HAP-1 (cell line): ENCODE results near the gene PMAIP1.
"Not testable (repeated sequence)": the region's sequence is repeated elsewhere in the genome, so short reads cannot be mapped to it uniquely, and the experiment has no call there.

Experiments used
- DNase-seq, 2 experiments: peaks; one replicate each; pipeline ENCODE4 v3.0.0-alpha.2; 2016 to 2020; ENCODE audit warnings: low spot score in 2 of 2
- H3K27me3 ChIP-seq: fragments of 250-450 bp; sonication (Bioruptor Pico); 2 replicates; pipeline ENCODE4 v1.5.1; 2020; ENCODE audit warnings: low read depth, mild to moderate bottlenecking, moderate library complexity
- H3K36me3 ChIP-seq: fragments of 250-450 bp; sonication (Bioruptor Pico); replicated peaks from 2 replicates; pipeline ENCODE4 v1.5.1; 2020; ENCODE audit warnings: mild to moderate bottlenecking
- H3K4me1 ChIP-seq: fragments of 250-450 bp; sonication (Bioruptor Pico); 2 replicates; pipeline ENCODE4 v1.5.1; 2020; ENCODE audit warnings: mild to moderate bottlenecking
- H3K4me3 ChIP-seq: fragments of 250-450 bp; sonication (Bioruptor Pico); 2 replicates; pipeline ENCODE4 v1.5.1; 2020; ENCODE audit warnings: mild to moderate bottlenecking, moderate library complexity
- H3K9me3 ChIP-seq: fragments of 250-450 bp; sonication (Bioruptor Pico); 2 replicates; pipeline ENCODE4 v1.5.1; 2020; ENCODE audit warnings: mild to moderate bottlenecking, moderate library complexity
- in situ Hi-C: fragments of 300-500 bp; cut with MboI; formaldehyde crosslinking; loops from 3 replicates; pipeline ENCODE4 v1.14.3; 2020; ENCODE audit warnings: low sequenced_read_pairs, inconsistent platforms, mixed read lengths

The PMAIP1 gene

GRCh38 chr18:59873641-59874040 is 26.2 kb upstream of the PMAIP1 start:
- H3K4me3 ChIP-seq = no peak overlapping the region
- H3K4me1 ChIP-seq = no peaks in the 10 kb centered on the region
- H3K9me3 ChIP-seq = no peaks in the 10 kb centered on the region
- H3K27me3 ChIP-seq = no peaks in the 10 kb centered on the region
- in situ Hi-C loops = no loop called here
- no peaks in the 10 kb centered on the region for H3K36me3 ChIP-seq
- DNase-seq = no peak

GRCh38 chr18:59874166-59874565 is 25.6 kb upstream of the PMAIP1 start:
- Histone ChIP-seq H3K9me3 (no peaks in the 10 kb centered on the region), H3K27me3 (no peaks in the 10 kb centered on the region), H3K36me3 (no peaks in the 10 kb centered on the region), H3K4me1 (no peaks in the 10 kb centered on the region), H3K4me3 (no peak overlapping the region)
- in situ Hi-C loops = no loop called here
- DNase-seq = no peak

- Histone ChIP-seq H3K36me3 (no peaks in the 10 kb centered on the region), H3K4me3 (no peak overlapping the region), H3K4me1 (no peaks in the 10 kb centered on the region), H3K27me3 (no peaks in the 10 kb centered on the region), H3K9me3 (no peaks in the 10 kb centered on the region)
- DNase-seq = no peak
- in situ Hi-C loops = no loop called here
Measured at GRCh38 chr18:59876310-59876626, 23.5 kb upstream of the PMAIP1 start.

GRCh38 chr18:59877361-59877760 is 22.4 kb upstream of the PMAIP1 start:
- no peaks in the 10 kb centered on the region for H3K27me3 ChIP-seq
- no peaks in the 10 kb centered on the region for H3K4me1 ChIP-seq
- H3K4me3 ChIP-seq = no peak overlapping the region
- no peak for DNase-seq
- no peaks in the 10 kb centered on the region for H3K9me3 ChIP-seq
- in situ Hi-C loops = no loop called here
- no peaks in the 10 kb centered on the region for H3K36me3 ChIP-seq

GRCh38 chr18:59878644-59879043 is 21.2 kb upstream of the PMAIP1 start:
- H3K36me3 ChIP-seq = no peaks in the 10 kb centered on the region
- no peaks in the 10 kb centered on the region for H3K27me3 ChIP-seq
- H3K9me3 ChIP-seq = no peaks in the 10 kb centered on the region
- no peak for DNase-seq
- in situ Hi-C loops = no loop called here
- H3K4me1 ChIP-seq = no peaks in the 10 kb centered on the region
- H3K4me3 ChIP-seq = no peak overlapping the region

- no peak overlapping the region for H3K4me3 ChIP-seq
- no peaks in the 10 kb centered on the region for H3K4me1 ChIP-seq
Measured at GRCh38 chr18:59881728-59882656, 17.8 kb upstream of the PMAIP1 start.

GRCh38 chr18:59884351-59884750 is 15.4 kb upstream of the PMAIP1 start:
- no peaks in the 10 kb centered on the region for H3K9me3 ChIP-seq
- in situ Hi-C loops = no loop called here
- H3K4me3 ChIP-seq = no peak overlapping the region
- H3K27me3 ChIP-seq = no peaks in the 10 kb centered on the region
- H3K36me3 ChIP-seq = no peaks in the 10 kb centered on the region
- no peak for DNase-seq
- H3K4me1 ChIP-seq = no peaks in the 10 kb centered on the region

More at GRCh38 chr18:59881728-59882656, 17.8 kb upstream of the PMAIP1 start:
- in situ Hi-C loops = no loop called here
- H3K9me3 ChIP-seq = no peaks in the 10 kb centered on the region
- no peaks in the 10 kb centered on the region for H3K27me3 ChIP-seq
- DNase-seq = no peak
- no peaks in the 10 kb centered on the region for H3K36me3 ChIP-seq

- no peaks in the 10 kb centered on the region for H3K27me3 ChIP-seq
- no peaks in the 10 kb centered on the region for H3K36me3 ChIP-seq
- DNase-seq = no peak
- no peaks in the 10 kb centered on the region for H3K4me1 ChIP-seq
- no peaks in the 10 kb centered on the region for H3K9me3 ChIP-seq
- H3K4me3 ChIP-seq = no peak overlapping the region
- in situ Hi-C loops = no loop called here
Measured at GRCh38 chr18:59885579-59886163, 14.1 kb upstream of the PMAIP1 start.

- H3K4me1 ChIP-seq, in situ Hi-C loops, H3K27me3 ChIP-seq, H3K4me3 ChIP-seq, H3K36me3 ChIP-seq, DNase-seq, H3K9me3 ChIP-seq: not testable (repeated sequence)
Measured at GRCh38 chr18:59886399-59886798, 13.4 kb upstream of the PMAIP1 start.

- H3K4me3 ChIP-seq = no peak overlapping the region
- no peaks in the 10 kb centered on the region for H3K9me3 ChIP-seq
- in situ Hi-C loops = no loop called here
- no peak for DNase-seq
- no peaks in the 10 kb centered on the region for H3K27me3 ChIP-seq
- no peaks in the 10 kb centered on the region for H3K4me1 ChIP-seq
- H3K36me3 ChIP-seq = no peaks in the 10 kb centered on the region
Measured at GRCh38 chr18:59892123-59892522, 7.7 kb upstream of the PMAIP1 start.

- Histone ChIP-seq H3K4me1 (peaks cover 4% of the 10 kb centered on the region; the same call in 1 of the 2 replicates), H3K27me3 (no peaks in the 10 kb centered on the region), H3K9me3 (no peaks in the 10 kb centered on the region), H3K4me3 (no peak overlapping the region), H3K36me3 (no peaks in the 10 kb centered on the region)
- no peak for DNase-seq
- in situ Hi-C loops = no loop called here
Measured at GRCh38 chr18:59893971-59894370, 5.8 kb upstream of the PMAIP1 start.

- Histone ChIP-seq H3K4me3 (no peak overlapping the region), H3K27me3 (no peaks in the 10 kb centered on the region), H3K4me1 (peaks cover 18% of the 10 kb centered on the region), H3K9me3 (0 out of 2 replicates have a peak, but pooled peaks cover 2% of the 10 kb centered on the region), H3K36me3 (no peaks in the 10 kb centered on the region; the same call in 1 of the 2 replicates)
- DNase-seq = no peak
- in situ Hi-C loops = no loop called here
Measured at GRCh38 chr18:59897321-59897954, 2.4 kb upstream of the PMAIP1 start.

GRCh38 chr18:59898093-59898492 is 1.7 kb upstream of the PMAIP1 start:
- DNase-seq = no peak
- H3K4me3 ChIP-seq = no peak overlapping the region
- in situ Hi-C loops = no loop called here
- H3K36me3 ChIP-seq = peaks cover 6% of the 10 kb centered on the region
- H3K27me3 ChIP-seq = no peaks in the 10 kb centered on the region
- H3K9me3 ChIP-seq = 0 out of 2 replicates have a peak, but pooled peaks cover 2% of the 10 kb centered on the region
- peaks cover 18% of the 10 kb centered on the region for H3K4me1 ChIP-seq
